ENCODE measurements around the gene SYN1. TPM values are rescaled to one million over a fixed set of nuclear protein-coding genes. Genes with fewer than 3 reads are reported as not detected.

The SYN1 gene
- total RNA-seq, 1 donor from 2014 or later = 2.9 TPM

DNA sequence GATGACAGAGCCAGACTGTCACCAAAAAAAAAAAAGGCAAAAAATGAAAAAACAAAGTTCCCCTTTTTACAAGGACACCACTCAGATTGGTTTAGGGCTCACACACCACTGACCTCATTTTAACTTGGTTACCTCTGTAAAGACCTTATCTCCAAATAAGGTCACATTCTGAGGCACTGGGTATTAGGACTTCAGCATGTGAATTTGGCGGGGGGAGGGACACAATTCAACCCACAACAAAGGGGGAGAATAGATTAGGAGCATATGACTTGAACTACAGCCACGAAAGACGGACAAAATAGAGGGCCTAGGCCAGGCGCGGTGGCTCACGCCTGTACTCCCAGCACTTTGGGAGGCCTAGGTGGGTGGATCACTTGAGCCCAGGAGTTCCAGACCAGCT, 89.6 kb downstream of the SYN1 start:
- TF ChIP-seq, protein P1, sequence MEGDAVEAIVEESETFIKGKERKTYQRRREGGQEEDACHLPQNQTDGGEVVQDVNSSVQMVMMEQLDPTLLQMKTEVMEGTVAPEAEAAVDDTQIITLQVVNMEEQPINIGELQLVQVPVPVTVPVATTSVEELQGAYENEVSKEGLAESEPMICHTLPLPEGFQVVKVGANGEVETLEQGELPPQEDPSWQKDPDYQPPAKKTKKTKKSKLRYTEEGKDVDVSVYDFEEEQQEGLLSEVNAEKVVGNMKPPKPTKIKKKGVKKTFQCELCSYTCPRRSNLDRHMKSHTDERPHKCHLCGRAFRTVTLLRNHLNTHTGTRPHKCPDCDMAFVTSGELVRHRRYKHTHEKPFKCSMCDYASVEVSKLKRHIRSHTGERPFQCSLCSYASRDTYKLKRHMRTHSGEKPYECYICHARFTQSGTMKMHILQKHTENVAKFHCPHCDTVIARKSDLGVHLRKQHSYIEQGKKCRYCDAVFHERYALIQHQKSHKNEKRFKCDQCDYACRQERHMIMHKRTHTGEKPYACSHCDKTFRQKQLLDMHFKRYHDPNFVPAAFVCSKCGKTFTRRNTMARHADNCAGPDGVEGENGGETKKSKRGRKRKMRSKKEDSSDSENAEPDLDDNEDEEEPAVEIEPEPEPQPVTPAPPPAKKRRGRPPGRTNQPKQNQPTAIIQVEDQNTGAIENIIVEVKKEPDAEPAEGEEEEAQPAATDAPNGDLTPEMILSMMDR (IDR thresholded peaks at IDR 0.05; ENCODE audit: unreplicated experiment) = no peak
- H3K36me3 Mint-ChIP-seq (ENCODE audit: low read depth, unreplicated experiment) = no peaks in the 10 kb centered on the region
- H3K27me3 Mint-ChIP-seq (ENCODE audit: unreplicated experiment) = no peaks in the 10 kb centered on the region
- H3K27ac Mint-ChIP-seq (ENCODE audit: unreplicated experiment) = no peak overlapping the region
- no peak for DNase-seq (ENCODE audit: low spot score)
- H3K4me1 Mint-ChIP-seq (ENCODE audit: unreplicated experiment) = no peaks in the 10 kb centered on the region
- no peak overlapping the region for H3K4me3 Mint-ChIP-seq (ENCODE audit: unreplicated experiment)
- H3K9me3 Mint-ChIP-seq (ENCODE audit: unreplicated experiment) = no peaks in the 10 kb centered on the region

DNA sequence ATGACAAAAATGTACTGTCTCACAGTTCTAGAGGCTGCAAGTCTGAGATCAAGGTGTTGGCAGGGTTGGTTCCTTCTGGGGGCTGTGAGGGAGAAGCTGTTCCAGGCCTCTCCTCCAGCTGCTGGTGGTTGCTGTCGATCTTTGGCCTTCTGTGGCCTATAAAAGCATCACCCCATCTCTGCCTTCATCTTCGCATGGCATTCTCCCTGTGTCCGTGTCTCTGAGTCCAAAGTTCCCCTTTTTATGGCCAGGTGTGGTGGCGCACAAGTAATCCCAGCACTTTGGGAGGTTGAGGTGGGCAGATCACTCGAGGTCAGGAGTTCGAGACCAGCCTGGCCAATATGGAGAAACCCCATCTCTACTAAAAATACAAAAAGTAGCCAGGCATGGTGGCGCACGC, 90.1 kb downstream of the SYN1 start:
- H3K9me3 Mint-ChIP-seq (ENCODE audit: unreplicated experiment) = no peaks in the 10 kb centered on the region
- H3K27me3 Mint-ChIP-seq (ENCODE audit: unreplicated experiment) = no peaks in the 10 kb centered on the region
- H3K4me3 Mint-ChIP-seq (ENCODE audit: unreplicated experiment) = no peak overlapping the region
- TF ChIP-seq, protein P1 (IDR thresholded peaks at IDR 0.05; ENCODE audit: unreplicated experiment) = no peak
- no peaks in the 10 kb centered on the region for H3K4me1 Mint-ChIP-seq (ENCODE audit: unreplicated experiment)
- H3K27ac Mint-ChIP-seq (ENCODE audit: unreplicated experiment) = no peak overlapping the region
- H3K36me3 Mint-ChIP-seq (ENCODE audit: low read depth, unreplicated experiment) = no peaks in the 10 kb centered on the region
- DNase-seq (ENCODE audit: low spot score) = no peak

- Mint-ChIP-seq H3K36me3 (ENCODE audit: low read depth, unreplicated experiment) (no peaks in the 10 kb centered on the region), H3K27me3 (ENCODE audit: unreplicated experiment) (no peaks in the 10 kb centered on the region), H3K4me1 (ENCODE audit: unreplicated experiment) (no peaks in the 10 kb centered on the region), H3K27ac (ENCODE audit: unreplicated experiment) (no peak overlapping the region), H3K4me3 (ENCODE audit: unreplicated experiment) (peak overlapping the region; percentile 62), H3K9me3 (ENCODE audit: unreplicated experiment) (no peaks in the 10 kb centered on the region)
- TF ChIP-seq, protein P1 (IDR thresholded peaks at IDR 0.05; ENCODE audit: unreplicated experiment) = peak; percentile 6
- DNase-seq (ENCODE audit: low spot score) = peak; percentile 4
Measured at GRCh38 chrX:47523713-47524166, 95.9 kb downstream of the SYN1 start.

DNA sequence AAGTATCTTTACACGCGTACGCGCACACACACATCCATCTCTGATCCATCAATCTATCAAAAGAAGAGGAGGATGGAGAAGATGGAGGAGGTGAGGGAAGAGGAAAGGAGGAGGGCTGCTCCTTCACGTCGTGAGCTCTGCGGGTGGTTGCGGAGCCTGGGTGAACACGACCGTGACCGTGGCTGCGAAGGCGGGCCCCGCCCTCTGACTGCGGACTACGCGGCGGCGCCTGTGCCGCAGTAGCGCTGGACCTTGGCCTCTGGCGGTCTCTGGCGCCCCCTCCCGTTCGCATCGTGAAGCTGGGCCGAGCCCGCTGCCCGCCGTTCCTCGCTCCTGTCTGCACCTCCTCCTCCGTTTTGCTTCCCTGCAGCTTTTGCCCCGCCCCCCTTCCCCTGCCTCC, 96.4 kb downstream of the SYN1 start:
- Mint-ChIP-seq H3K27me3 (ENCODE audit: unreplicated experiment) (no peaks in the 10 kb centered on the region), H3K36me3 (ENCODE audit: low read depth, unreplicated experiment) (no peaks in the 10 kb centered on the region), H3K4me1 (ENCODE audit: unreplicated experiment) (no peaks in the 10 kb centered on the region), H3K27ac (ENCODE audit: unreplicated experiment) (no peak overlapping the region), H3K4me3 (ENCODE audit: unreplicated experiment) (peak overlapping the region; percentile 62), H3K9me3 (ENCODE audit: unreplicated experiment) (no peaks in the 10 kb centered on the region)
- TF ChIP-seq, protein P1 (IDR thresholded peaks at IDR 0.05; ENCODE audit: unreplicated experiment) = peak; percentile 65
- DNase-seq (ENCODE audit: low spot score) = peak; percentile 83

Small RNAs within 50 kb of the gene (microRNA-seq; reads per million reads assigned to microRNA genes)
- 0.49 reads per million for gene MIR4769 (ENCODE audit: unreplicated experiment)

Other genes starting within 250 kb of the SYN1 start
- 0.67 TPM for gene ZNF157, start 249.3 kb downstream of the SYN1 start, total RNA-seq (ENCODE audit: unreplicated experiment)
- gene ZNF41, start 136.6 kb downstream of the SYN1 start, total RNA-seq (ENCODE audit: unreplicated experiment) = 5.7 TPM
- 49.4 TPM for gene ARAF, start 58.7 kb downstream of the SYN1 start, total RNA-seq (ENCODE audit: unreplicated experiment)
- 267 TPM for gene TIMP1, start 37.4 kb downstream of the SYN1 start, total RNA-seq (ENCODE audit: unreplicated experiment)
- 27.5 TPM for gene CFP, start 10.1 kb upstream of the SYN1 start, total RNA-seq (ENCODE audit: unreplicated experiment)
- gene ELK1, start 30.7 kb upstream of the SYN1 start, total RNA-seq (ENCODE audit: unreplicated experiment) = 29.4 TPM
- 76.5 TPM for gene UXT, start 39.3 kb upstream of the SYN1 start, total RNA-seq (ENCODE audit: unreplicated experiment)
- 8.8 TPM for gene ZNF81, start 217.0 kb upstream of the SYN1 start, total RNA-seq (ENCODE audit: unreplicated experiment)